ENCODE data around the gene NMS. TPM values are rescaled to one million over a fixed set of nuclear protein-coding genes. Genes with fewer than 3 reads are reported as not detected.

Gene NMS
- total RNA-seq, 1 donor from 2014 or later, result not detected

GRCh38 chr2:100509066-100509465 lies 38.8 kb downstream of the NMS start:
- Histone ChIP-seq H3K36me3 (ENCODE audit: insufficient read depth, low read length) (no peaks in the 10 kb centered on the region), H3K4me3 (ENCODE audit: insufficient read depth, low read depth, low read length) (no peak overlapping the region), H3K9ac (ENCODE audit: low read length) (no peak overlapping the region), H2AFZ (ENCODE audit: low read depth, low read length) (no peak overlapping the region), H3K79me2 (ENCODE audit: insufficient read depth, low read length) (no peaks in the 10 kb centered on the region), H3K9me3 (ENCODE audit: insufficient read depth, low read depth, low read length) (no peaks in the 10 kb centered on the region), H3K4me1 (ENCODE audit: insufficient read depth, low read length) (no peaks in the 10 kb centered on the region), H4K20me1 (ENCODE audit: insufficient read depth, low read length) (no peaks in the 10 kb centered on the region), H3K27ac (ENCODE audit: low read depth, low read length) (no peak overlapping the region), H3K27me3 (ENCODE audit: insufficient read depth, low read length) (no peaks in the 10 kb centered on the region), H3K4me2 (ENCODE audit: low read length) (no peak overlapping the region)
- no peaks in the 10 kb centered on the region for H3K4me1 Mint-ChIP-seq (ENCODE audit: low read depth, unreplicated experiment)
- FAIRE-seq (no peak), DNase-seq (ENCODE audit: low read depth) (no peak)
- H3K36me3 Mint-ChIP-seq (ENCODE audit: low read depth, unreplicated experiment), result no peaks in the 10 kb centered on the region
- H3K27ac Mint-ChIP-seq (ENCODE audit: unreplicated experiment), result no peak overlapping the region
- H3K27me3 Mint-ChIP-seq (ENCODE audit: low read depth, unreplicated experiment), result no peaks in the 10 kb centered on the region
- TF ChIP-seq EZH2 (IDR thresholded peaks at IDR 0.05; ENCODE audit: insufficient read depth, low read length) (no peak), CTCF (IDR thresholded peaks at IDR 0.05; ENCODE audit: insufficient read depth, low read depth, low read length) (no peak)
- H3K9me3 Mint-ChIP-seq (ENCODE audit: unreplicated experiment), result peaks cover 9% of the 10 kb centered on the region
- H3K4me3 Mint-ChIP-seq (ENCODE audit: unreplicated experiment), result no peak overlapping the region

DNA sequence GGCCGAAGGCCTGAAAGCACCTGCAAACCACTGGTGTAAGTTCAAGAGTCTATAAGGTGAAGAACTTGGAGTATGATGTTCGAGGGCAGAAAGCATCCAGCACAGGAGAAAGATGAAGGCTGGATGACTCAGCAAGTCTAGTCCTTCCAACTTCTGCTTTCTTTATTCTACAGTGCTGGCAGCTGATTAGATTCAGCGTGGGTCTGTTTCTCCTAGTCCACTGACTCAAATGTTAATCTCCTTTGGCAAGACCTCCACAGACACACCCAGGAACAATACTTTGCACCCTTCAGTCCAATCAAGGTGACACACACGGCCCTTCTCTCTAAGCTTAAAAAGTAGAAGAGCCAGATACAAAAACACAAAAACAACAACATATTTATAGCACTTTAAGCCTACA lies 43.4 kb downstream of the NMS start:
- no peaks in the 10 kb centered on the region for H3K36me3 ChIP-seq (ENCODE audit: insufficient read depth, low read length)
- no peak overlapping the region for H3K4me2 ChIP-seq (ENCODE audit: low read length)
- no peak overlapping the region for H3K27ac ChIP-seq (ENCODE audit: low read depth, low read length)
- H3K4me1 Mint-ChIP-seq (ENCODE audit: low read depth, unreplicated experiment), result peaks cover under 1% of the 10 kb centered on the region
- no peaks in the 10 kb centered on the region for H3K27me3 ChIP-seq (ENCODE audit: insufficient read depth, low read length)
- H3K9me3 Mint-ChIP-seq (ENCODE audit: unreplicated experiment), result peaks cover 1% of the 10 kb centered on the region
- DNase-seq (ENCODE audit: low read depth), result no peak
- H3K9ac ChIP-seq (ENCODE audit: low read length), result no peak overlapping the region
- no peaks in the 10 kb centered on the region for H3K27me3 Mint-ChIP-seq (ENCODE audit: low read depth, unreplicated experiment)
- H3K4me3 ChIP-seq (ENCODE audit: insufficient read depth, low read depth, low read length), result no peak overlapping the region
- no peaks in the 10 kb centered on the region for H3K36me3 Mint-ChIP-seq (ENCODE audit: low read depth, unreplicated experiment)
- H3K4me1 ChIP-seq (ENCODE audit: insufficient read depth, low read length), result no peaks in the 10 kb centered on the region
- H3K79me2 ChIP-seq (ENCODE audit: insufficient read depth, low read length), result no peaks in the 10 kb centered on the region
- no peak overlapping the region for H3K4me3 Mint-ChIP-seq (ENCODE audit: unreplicated experiment)
- no peaks in the 10 kb centered on the region for H4K20me1 ChIP-seq (ENCODE audit: insufficient read depth, low read length)
- H2AFZ ChIP-seq (ENCODE audit: low read depth, low read length), result no peak overlapping the region
- H3K9me3 ChIP-seq (ENCODE audit: insufficient read depth, low read depth, low read length), result no peaks in the 10 kb centered on the region
- no peak for FAIRE-seq
- no peak overlapping the region for H3K27ac Mint-ChIP-seq (ENCODE audit: unreplicated experiment)
- no peak for TF ChIP-seq CTCF (IDR thresholded peaks at IDR 0.05; ENCODE audit: insufficient read depth, low read depth, low read length)
- TF ChIP-seq EZH2 (IDR thresholded peaks at IDR 0.05; ENCODE audit: insufficient read depth, low read length), result no peak

- no peak overlapping the region for H3K4me3 Mint-ChIP-seq (ENCODE audit: unreplicated experiment)
- no peak for TF ChIP-seq EZH2 (IDR thresholded peaks at IDR 0.05; ENCODE audit: insufficient read depth, low read length)
- TF ChIP-seq CTCF (IDR thresholded peaks at IDR 0.05; ENCODE audit: insufficient read depth, low read depth, low read length), result no peak
- H3K36me3 ChIP-seq (ENCODE audit: insufficient read depth, low read length), result no peaks in the 10 kb centered on the region
- H3K4me3 ChIP-seq (ENCODE audit: insufficient read depth, low read depth, low read length), result no peak overlapping the region
- no peak overlapping the region for H3K9ac ChIP-seq (ENCODE audit: low read length)
- no peaks in the 10 kb centered on the region for H3K9me3 Mint-ChIP-seq (ENCODE audit: unreplicated experiment)
- H3K4me1 Mint-ChIP-seq (ENCODE audit: low read depth, unreplicated experiment), result peaks cover 11% of the 10 kb centered on the region
- no peak overlapping the region for H3K4me2 ChIP-seq (ENCODE audit: low read length)
- no peak overlapping the region for H2AFZ ChIP-seq (ENCODE audit: low read depth, low read length)
- DNase-seq (ENCODE audit: low read depth), result no peak
- peaks cover 1% of the 10 kb centered on the region for H3K36me3 Mint-ChIP-seq (ENCODE audit: low read depth, unreplicated experiment)
- FAIRE-seq, result no peak
- H3K79me2 ChIP-seq (ENCODE audit: insufficient read depth, low read length), result no peaks in the 10 kb centered on the region
- H3K27me3 Mint-ChIP-seq (ENCODE audit: low read depth, unreplicated experiment), result no peaks in the 10 kb centered on the region
- no peak overlapping the region for H3K27ac Mint-ChIP-seq (ENCODE audit: unreplicated experiment)
- H4K20me1 ChIP-seq (ENCODE audit: insufficient read depth, low read length), result no peaks in the 10 kb centered on the region
- no peaks in the 10 kb centered on the region for H3K4me1 ChIP-seq (ENCODE audit: insufficient read depth, low read length)
- H3K27me3 ChIP-seq (ENCODE audit: insufficient read depth, low read length), result no peaks in the 10 kb centered on the region
- no peaks in the 10 kb centered on the region for H3K9me3 ChIP-seq (ENCODE audit: insufficient read depth, low read depth, low read length)
- H3K27ac ChIP-seq (ENCODE audit: low read depth, low read length), result no peak overlapping the region
Measured at GRCh38 chr2:100517556-100517955, 47.3 kb downstream of the NMS start.
